Naive thymus-derived CD4-positive, alpha-beta T cell (primary cell): Measurements from ENCODE around the gene RER1. TPM values are rescaled to one million over a fixed set of nuclear protein-coding genes. Genes with fewer than 3 reads are reported as not detected.
A peak's percentile ranks its signal among the peaks of the same experiment; 100 is the strongest.

Source experiments
- ATAC-seq: fragments of 150-1000 bp; cut with Tn5 transposase; 2 replicates; pipeline ENCODE4 v1.10.0; 2021; ENCODE audit warnings: mild to moderate bottlenecking, moderate library complexity
- CTCF ChIA-PET: fragments of 350-600 bp; sonication (Branson Sonifier 250); formaldehyde crosslinking; loops from one replicate; lab custom pipeline; 2021; ENCODE audit warnings: antibody characterized with exemption; lab: Charles Lee
- POLR2A ChIA-PET: fragments of 350-600 bp; sonication (Branson Sonifier 250); formaldehyde crosslinking; loops from one replicate; lab custom pipeline; 2021; ENCODE audit warnings: antibody characterized with exemption, inconsistent platforms; lab: Charles Lee
- DNase-seq, 9 donors: peaks; one replicate each; pipeline versions ENCODE4 v3.0.0 to v3.0.0-alpha.2; 2020 to 2022; ENCODE audit warnings: mixed read lengths in 1 of 9
- H3K27ac ChIP-seq: one replicate; pipeline ENCODE4 v1.7.0; 2013; ENCODE audit warnings: mild to moderate bottlenecking, low read depth, low read length, moderate library complexity
- H3K27me3 ChIP-seq, 2 donors: one replicate each; pipeline ENCODE4 v1.7.0; 2013; ENCODE audit warnings: low read length in 2 of 2, mild to moderate bottlenecking in 2 of 2, moderate library complexity in 2 of 2; ENCODE audit not compliant: control insufficient read depth in 2 of 2, insufficient read depth in 2 of 2
- H3K36me3 ChIP-seq, 3 experiments: 1 replicate in 2 of 3; 2 replicates in 1 of 3; pipeline ENCODE4 v1.7.0; 2013; ENCODE audit warnings: low read length in 3 of 3, mild to moderate bottlenecking in 3 of 3, moderate library complexity in 1 of 3; ENCODE audit not compliant: insufficient read depth in 3 of 3, control insufficient read depth in 2 of 3
- H3K4me1 ChIP-seq, 2 donors: one replicate each; pipeline ENCODE4 v1.7.0; 2013; ENCODE audit warnings: low read length in 2 of 2, mild to moderate bottlenecking in 2 of 2, moderate library complexity in 1 of 2; ENCODE audit not compliant: control insufficient read depth in 2 of 2, insufficient read depth in 2 of 2
- H3K4me3 ChIP-seq: 2 replicates; pipeline ENCODE4 v1.7.0; 2013; ENCODE audit warnings: mild to moderate bottlenecking, low read length
- H3K9me3 ChIP-seq, 3 experiments: 1 replicate in 2 of 3; 2 replicates in 1 of 3; pipeline ENCODE4 v1.7.0; 2013; ENCODE audit warnings: low read length in 3 of 3; ENCODE audit not compliant: control insufficient read depth in 2 of 3
- H3K27ac Mint-ChIP-seq, 9 donors: one replicate each; pipeline ENCODE4 v1.8.0; 2020 to 2022; ENCODE audit warnings: mixed read lengths in 9 of 9, mild to moderate bottlenecking in 8 of 9, moderate library complexity in 5 of 9, inconsistent platforms in 2 of 9
- H3K27me3 Mint-ChIP-seq, 5 donors: one replicate each; pipeline ENCODE4 v1.8.0; 2021 to 2022; ENCODE audit warnings: mixed read lengths in 5 of 5, mild to moderate bottlenecking in 1 of 5
- H3K36me3 Mint-ChIP-seq, 5 donors: one replicate each; pipeline ENCODE4 v1.8.0; 2020 to 2022; ENCODE audit warnings: mixed read lengths in 5 of 5, mild to moderate bottlenecking in 3 of 5, inconsistent platforms in 1 of 5
- H3K4me1 Mint-ChIP-seq, 7 donors: one replicate each; pipeline ENCODE4 v1.8.0; 2020 to 2022; ENCODE audit warnings: mixed read lengths in 7 of 7, mild to moderate bottlenecking in 3 of 7, inconsistent platforms in 1 of 7
- H3K4me3 Mint-ChIP-seq, 10 donors: one replicate each; pipeline ENCODE4 v1.8.0; 2020 to 2022; ENCODE audit warnings: mild to moderate bottlenecking in 10 of 10, mixed read lengths in 10 of 10, moderate library complexity in 6 of 10, inconsistent platforms in 2 of 10
- H3K9me3 Mint-ChIP-seq, 11 donors: one replicate each; pipeline ENCODE4 v1.8.0; 2020 to 2022; ENCODE audit warnings: mixed read lengths in 11 of 11, mild to moderate bottlenecking in 4 of 11, inconsistent platforms in 1 of 11, moderate library complexity in 1 of 11
- intact Hi-C, 2 donors: fragments of 100-400 bp; cut with micrococcal nuclease; formaldehyde crosslinking; loops; one replicate each; pipeline ENCODE4 v1.15.1; 2023
- polyA plus RNA-seq, 2 donors: library from polyadenylated mRNA; unstranded; fragments of 300-500 nt; fragmentation: Illumina TruSeq; gene quantifications; one replicate each; pipeline ENCODE4 v1.2.3, GENCODE V29; 2021
- total RNA-seq, 6 experiments: library from RNA in 5 of 6; stranded (reverse) in 5 of 6; gene quantifications; 1 replicate in 5 of 6; 2 replicates in 1 of 6; pipeline ENCODE4 v1.2.3 and lab custom pipeline; 2021 to 2026

RER1 gene
- total and polyA plus RNA-seq, 7 experiments from 2014 or later = 71.0 to 150 (median 116) TPM

DNA sequence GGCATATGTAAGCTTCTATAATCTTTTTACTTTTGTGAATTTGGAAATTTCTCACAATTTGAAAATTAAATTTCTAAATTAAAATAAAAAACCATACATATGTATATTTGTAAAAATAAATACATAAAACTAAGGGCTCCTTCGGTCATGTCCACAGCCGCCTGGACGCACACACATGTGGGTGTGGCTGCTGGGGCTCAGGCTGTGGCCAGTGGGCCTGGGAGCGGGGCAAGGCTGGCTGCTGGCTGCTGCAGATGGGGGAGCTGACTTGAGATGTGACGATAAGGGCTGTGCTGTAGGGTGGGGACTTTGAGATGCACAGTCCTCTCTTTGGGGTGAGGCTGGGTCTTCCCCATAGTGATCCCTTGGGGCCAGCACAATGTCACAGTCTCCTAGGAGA, 4.8 kb downstream of the RER1 start:
- peaks cover 23 to 54% (median 48%) of the 10 kb centered on the region in 7 donors for H3K4me1 Mint-ChIP-seq

DNA sequence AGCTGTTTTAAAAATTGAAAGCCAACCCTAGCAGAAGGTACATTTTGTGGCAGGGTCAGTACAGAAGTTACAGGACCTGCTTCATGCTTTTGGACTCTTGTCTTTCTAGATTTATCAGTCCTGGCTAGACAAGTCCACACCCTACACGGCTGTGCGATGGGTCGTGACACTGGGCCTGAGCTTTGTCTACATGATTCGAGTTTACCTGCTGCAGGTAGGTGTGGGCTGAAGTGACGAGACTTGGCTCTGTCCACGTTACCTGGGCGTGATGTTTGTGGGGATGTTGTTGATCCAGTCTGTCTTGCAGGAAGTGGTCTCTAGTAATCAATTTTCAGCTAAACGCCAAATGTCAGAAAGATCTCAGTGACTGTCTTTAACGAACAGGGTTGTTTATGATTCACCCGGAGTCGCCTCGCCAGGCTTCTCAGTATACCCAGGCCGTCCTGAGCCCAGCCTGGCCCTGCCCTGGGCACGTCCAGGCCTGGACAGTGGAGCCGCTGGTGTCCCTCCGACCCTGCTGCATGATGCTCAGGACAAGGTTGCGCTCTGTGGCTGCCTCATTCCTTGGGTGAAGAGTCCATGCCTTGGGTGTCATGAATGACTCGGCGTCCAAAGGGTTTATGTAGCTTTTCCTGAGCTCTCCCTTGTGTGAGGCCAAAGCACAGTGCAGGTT, 5.5 kb downstream of the RER1 start:
- POLR2A ChIA-PET = no interaction called here
- H3K9me3 Mint-ChIP-seq = no peaks in the 10 kb centered on the region
- Histone ChIP-seq H3K4me3 (no peak overlapping the region), H3K36me3 (peaks cover 12 to 82% (median 25%) of the 10 kb centered on the region in 3 experiments), H3K4me1 (peaks cover 23 to 27% of the 10 kb centered on the region in 2 donors), H3K9me3 (no peaks in the 10 kb centered on the region), H3K27me3 (no peaks in the 10 kb centered on the region), H3K27ac (peak overlapping the region; percentile 36)
- ATAC-seq (no peak), DNase-seq (no peak)
- CTCF ChIA-PET = interaction anchor here (1.3 kb wide), 1 partner anchor 202 kb away, joined by 3 read pairs; the partner anchor contains the start of gene FAAP20
- H3K27ac Mint-ChIP-seq = peak overlapping the region in 1 of 9 donors; percentile 36
- H3K27me3 Mint-ChIP-seq = no peaks in the 10 kb centered on the region
- no peak overlapping the region for H3K4me3 Mint-ChIP-seq
- H3K36me3 Mint-ChIP-seq = peaks cover 4 to 50% (median 16%) of the 10 kb centered on the region in 5 donors
- H3K4me1 Mint-ChIP-seq = peaks cover 23 to 59% (median 48%) of the 10 kb centered on the region in 7 donors
- intact Hi-C loops = no loop called here

More for the DNA sequence above, 4.8 kb downstream of the RER1 start:
- no peaks in the 10 kb centered on the region for H3K27me3 ChIP-seq
- peaks cover 12 to 75% (median 25%) of the 10 kb centered on the region in 3 experiments for H3K36me3 ChIP-seq
- H3K27me3 Mint-ChIP-seq = no peaks in the 10 kb centered on the region
- no peaks in the 10 kb centered on the region for H3K9me3 ChIP-seq
- ChIA-PET POLR2A (no interaction called here), CTCF (interaction anchor here (0.6 to 1.3 kb wide), 2 partner anchors 202 to 247 kb away, joined by 3 to 4 read pairs; partner anchors contain the start of gene FAAP20)
- intact Hi-C loops = no loop called here
- H3K36me3 Mint-ChIP-seq = peaks cover 4 to 44% (median 13%) of the 10 kb centered on the region in 5 donors
- H3K4me3 ChIP-seq = no peak overlapping the region
- H3K9me3 Mint-ChIP-seq = no peaks in the 10 kb centered on the region
- H3K27ac Mint-ChIP-seq = peak overlapping the region in 1 of 9 donors; percentile 47
- DNase-seq (no peak), ATAC-seq (no peak)
- H3K4me3 Mint-ChIP-seq = peak overlapping the region in 1 of 10 donors; percentile 14
- no peak overlapping the region for H3K27ac ChIP-seq
- peaks cover 23 to 27% of the 10 kb centered on the region in 2 donors for H3K4me1 ChIP-seq

DNA sequence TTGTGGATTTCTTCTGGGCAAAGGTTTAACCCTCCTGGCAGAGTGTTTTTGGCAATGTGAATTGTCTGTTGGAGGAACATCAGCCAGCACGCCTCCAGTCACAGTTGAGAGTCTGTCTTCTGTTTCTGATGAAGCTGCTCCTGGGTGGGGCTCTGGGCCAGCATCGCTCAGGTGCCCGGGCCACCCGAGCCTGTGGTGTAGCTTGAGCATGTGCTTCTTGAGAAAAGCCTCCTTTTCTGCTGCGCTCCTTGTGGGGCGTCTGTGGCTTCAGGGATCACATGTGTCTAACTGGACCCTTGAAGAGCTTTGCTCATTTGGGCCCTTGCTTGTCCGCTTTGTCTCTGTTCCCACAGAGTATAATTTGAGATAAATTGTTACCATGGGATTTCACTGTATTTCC, 7.2 kb downstream of the RER1 start:
- Histone ChIP-seq H3K27ac (no peak overlapping the region), H3K27me3 (no peaks in the 10 kb centered on the region), H3K4me3 (no peak overlapping the region), H3K9me3 (no peaks in the 10 kb centered on the region), H3K4me1 (peaks cover 7 to 10% of the 10 kb centered on the region in 2 donors), H3K36me3 (peaks cover 12 to 89% (median 31%) of the 10 kb centered on the region in 3 experiments)
- ATAC-seq (no peak), DNase-seq (no peak)
- Mint-ChIP-seq H3K4me3 (no peak overlapping the region), H3K27ac (peak overlapping the region in 7 of 9 donors; percentile 17 to 66 (median 38)), H3K9me3 (no peaks in the 10 kb centered on the region), H3K36me3 (peaks cover 4 to 49% (median 19%) of the 10 kb centered on the region in 5 donors), H3K27me3 (no peaks in the 10 kb centered on the region), H3K4me1 (peaks cover 6 to 48% (median 33%) of the 10 kb centered on the region in 7 donors)
- ChIA-PET CTCF (no interaction called here), POLR2A (interaction anchor here (0.7 kb wide), 1 partner anchor 17 kb away, joined by 3 read pairs; no protein-coding TSS in a partner anchor)
- intact Hi-C loops = no loop called here

DNA sequence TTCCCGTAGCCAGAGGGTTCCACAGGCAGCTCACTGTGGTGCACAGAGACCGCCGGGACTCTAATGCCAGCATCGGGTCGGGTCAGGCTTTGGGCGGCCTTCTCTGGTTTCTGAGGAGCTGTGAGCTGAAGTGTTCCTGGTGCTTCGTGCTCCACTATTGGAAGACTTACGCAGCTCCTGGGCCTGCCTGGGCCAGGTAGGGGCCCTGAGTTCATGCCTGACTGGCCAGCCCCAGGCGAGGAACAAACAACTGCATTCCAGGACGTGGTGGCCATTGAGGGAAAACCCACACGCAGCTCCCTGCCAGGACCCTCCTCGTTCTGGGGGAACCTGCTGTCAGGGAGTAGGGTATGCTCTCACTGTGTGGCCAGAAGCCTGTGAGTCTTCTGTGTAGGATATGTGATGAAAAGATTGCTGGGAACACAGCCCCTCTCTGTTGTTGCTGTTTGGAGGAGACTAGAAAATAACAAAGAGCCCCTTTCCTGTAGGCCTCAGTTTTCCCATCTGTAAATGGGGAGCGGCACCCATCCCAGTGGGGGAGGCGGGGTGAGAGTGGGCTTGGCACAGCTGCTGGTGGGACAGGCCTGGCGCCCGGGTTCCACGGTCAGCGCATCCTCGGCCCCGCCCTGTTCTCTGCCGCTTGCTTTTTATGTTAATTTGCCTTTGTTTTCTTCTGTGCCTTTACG, 8.4 kb downstream of the RER1 start:
- peak overlapping the region; percentile 1 for H3K27ac ChIP-seq
- Mint-ChIP-seq H3K4me3 (no peak overlapping the region), H3K36me3 (peaks cover 4 to 44% (median 22%) of the 10 kb centered on the region in 5 donors), H3K9me3 (no peaks in the 10 kb centered on the region), H3K27ac (peak overlapping the region in 6 of 9 donors; percentile 17 to 63 (median 52)), H3K27me3 (no peaks in the 10 kb centered on the region), H3K4me1 (peaks cover 0 to 36% (median 22%) of the 10 kb centered on the region in 7 donors)
- H3K27me3 ChIP-seq = no peaks in the 10 kb centered on the region
- peaks cover 0 to 3% of the 10 kb centered on the region in 2 donors for H3K4me1 ChIP-seq
- DNase-seq (no peak), ATAC-seq (no peak)
- H3K4me3 ChIP-seq = no peak overlapping the region
- peaks cover 19 to 95% (median 31%) of the 10 kb centered on the region in 3 experiments for H3K36me3 ChIP-seq
- intact Hi-C loops = no loop called here
- no peaks in the 10 kb centered on the region for H3K9me3 ChIP-seq
- ChIA-PET POLR2A (interaction anchor here (3.4 kb wide), 1 partner anchor 8 kb away, joined by 12 read pairs; the partner anchor contains the start of genes MORN1 and RER1), CTCF (no interaction called here)

DNA sequence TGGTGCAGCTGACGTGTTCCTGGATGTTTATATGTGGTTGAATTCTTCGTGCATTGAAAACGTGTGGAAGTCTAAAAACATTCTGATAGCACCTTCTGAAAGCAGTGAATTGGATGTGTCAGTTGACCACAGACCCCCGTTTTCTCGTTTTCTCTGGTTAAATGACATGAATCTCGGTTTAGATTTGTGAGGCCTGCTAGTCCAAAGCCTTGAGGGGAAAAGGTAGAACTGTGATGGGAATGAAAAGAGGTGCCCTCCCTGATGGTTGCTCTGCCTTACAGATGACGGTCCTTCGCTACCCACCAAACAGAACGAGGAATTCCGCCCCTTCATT, 8.9 kb downstream of the RER1 start:
- Histone ChIP-seq H3K9me3 (no peaks in the 10 kb centered on the region), H3K4me1 (no peaks in the 10 kb centered on the region), H3K27ac (peak overlapping the region; percentile 1), H3K4me3 (no peak overlapping the region), H3K36me3 (peaks cover 19 to 95% (median 31%) of the 10 kb centered on the region in 3 experiments), H3K27me3 (no peaks in the 10 kb centered on the region)
- ATAC-seq (no peak), DNase-seq (no peak)
- Mint-ChIP-seq H3K27ac (peak overlapping the region in 5 of 9 donors; percentile 16 to 63 (median 46)), H3K36me3 (peaks cover 4 to 43% (median 22%) of the 10 kb centered on the region in 5 donors), H3K27me3 (no peaks in the 10 kb centered on the region), H3K9me3 (no peaks in the 10 kb centered on the region), H3K4me1 (peaks cover 0 to 34% (median 18%) of the 10 kb centered on the region in 7 donors), H3K4me3 (no peak overlapping the region)
- intact Hi-C loops = no loop called here
- POLR2A ChIA-PET = interaction anchor here (3.4 kb wide), 1 partner anchor 9 kb away, joined by 12 read pairs; the partner anchor contains the start of genes MORN1 and RER1
- CTCF ChIA-PET = no interaction called here

DNA sequence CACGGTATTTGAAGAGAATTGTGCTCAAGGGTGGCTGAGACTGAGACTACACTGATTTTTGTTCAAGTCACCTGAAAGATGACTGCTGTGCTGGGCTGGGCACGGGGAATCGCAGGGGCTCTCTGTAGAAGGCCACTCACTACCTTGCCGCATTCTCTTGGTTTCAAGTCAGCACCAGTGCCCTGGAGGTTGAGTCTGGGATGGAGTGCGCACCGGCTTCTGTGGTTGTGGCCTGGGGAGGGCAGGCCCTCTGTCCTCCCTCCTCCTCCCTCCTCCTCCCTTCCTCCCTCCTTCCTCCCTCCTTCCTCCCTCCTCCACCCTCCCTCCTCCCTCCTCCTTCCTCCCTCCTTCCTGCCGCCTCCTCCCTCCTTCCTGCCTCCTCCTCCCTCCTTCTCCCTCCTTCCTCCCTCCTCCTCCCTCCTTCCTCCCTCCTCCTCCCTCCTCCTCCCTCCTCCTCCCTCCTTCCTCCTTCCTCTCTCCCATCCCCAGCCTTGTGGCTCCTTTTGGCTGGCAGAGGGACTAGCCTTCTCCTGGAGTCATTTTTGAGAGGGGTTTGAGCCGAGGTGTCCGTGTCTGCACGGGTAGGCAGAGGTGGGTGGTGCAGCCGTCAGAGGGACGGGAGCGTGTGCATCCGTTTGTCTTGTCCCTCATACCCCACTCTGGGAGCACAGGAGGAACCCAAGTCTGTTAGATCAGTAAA, 9.5 kb downstream of the RER1 start:
- H3K4me3 Mint-ChIP-seq = no peak overlapping the region
- H3K9me3 Mint-ChIP-seq = no peaks in the 10 kb centered on the region
- H3K27me3 Mint-ChIP-seq = no peaks in the 10 kb centered on the region
- ChIA-PET CTCF (no interaction called here), POLR2A (interaction anchor here (3.4 kb wide), 1 partner anchor 9 kb away, joined by 12 read pairs; the partner anchor contains the start of genes MORN1 and RER1)
- peaks cover 4 to 43% (median 22%) of the 10 kb centered on the region in 5 donors for H3K36me3 Mint-ChIP-seq
- H3K4me1 Mint-ChIP-seq = peaks cover 0 to 34% (median 15%) of the 10 kb centered on the region in 7 donors
- ATAC-seq = no peak
- H3K27ac Mint-ChIP-seq = peak overlapping the region in 5 of 9 donors; percentile 36 to 56 (median 46)
- DNase-seq = no peak
- H3K4me3 ChIP-seq = no peak overlapping the region
- intact Hi-C loops = no loop called here
- H3K27ac ChIP-seq = peak overlapping the region; percentile 17
- H3K9me3 ChIP-seq = no peaks in the 10 kb centered on the region
- H3K4me1 ChIP-seq = no peaks in the 10 kb centered on the region
- peaks cover 19 to 95% (median 26%) of the 10 kb centered on the region in 3 experiments for H3K36me3 ChIP-seq
- no peaks in the 10 kb centered on the region for H3K27me3 ChIP-seq
